ENCODE data around the gene RNASEH2B. TPM values are rescaled to one million over a fixed set of nuclear protein-coding genes. Genes with fewer than 3 reads are reported as not detected.

RNASEH2B gene
- total RNA-seq, 2 experiments from 2014 or later, result 225 to 322 TPM

DNA sequence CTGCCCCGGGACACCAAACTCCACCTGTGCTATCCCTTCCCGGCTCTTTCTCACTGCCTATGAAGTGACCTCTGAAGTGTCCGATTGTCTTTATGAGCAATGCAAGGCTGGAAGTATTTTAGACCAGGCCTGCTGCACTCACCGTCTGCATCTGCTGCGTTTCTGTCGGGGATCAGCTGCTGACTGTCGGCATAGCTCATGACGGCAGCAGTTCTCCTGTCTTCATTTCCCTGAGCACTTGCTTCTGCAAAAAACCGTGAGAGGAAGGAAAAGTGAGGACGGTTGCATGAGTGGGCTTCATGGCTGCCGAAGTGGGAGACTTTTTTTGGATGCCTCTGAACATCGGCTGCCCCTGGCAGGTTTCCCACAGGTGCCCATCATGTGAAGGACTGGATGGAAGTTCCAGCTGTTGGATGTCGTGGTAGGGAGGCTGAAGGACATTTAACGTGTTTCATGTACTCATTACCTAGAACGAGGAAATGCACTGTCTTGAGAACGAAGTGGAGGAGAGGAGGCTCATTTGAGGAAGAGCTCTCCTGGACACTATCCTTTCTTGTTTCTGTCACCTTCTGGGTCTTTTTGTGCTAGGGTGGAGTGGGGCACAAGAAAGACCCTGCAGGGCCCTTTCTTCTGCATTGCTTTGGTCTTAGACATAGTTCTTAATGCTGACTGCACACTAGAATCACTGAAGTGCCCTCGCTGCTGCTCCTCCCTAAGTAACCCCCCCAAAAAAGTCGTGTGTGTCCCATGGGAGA, 94.7 kb downstream of the RNASEH2B start:
- DNase-seq (ENCODE audit: low spot score), result no peak

DNA sequence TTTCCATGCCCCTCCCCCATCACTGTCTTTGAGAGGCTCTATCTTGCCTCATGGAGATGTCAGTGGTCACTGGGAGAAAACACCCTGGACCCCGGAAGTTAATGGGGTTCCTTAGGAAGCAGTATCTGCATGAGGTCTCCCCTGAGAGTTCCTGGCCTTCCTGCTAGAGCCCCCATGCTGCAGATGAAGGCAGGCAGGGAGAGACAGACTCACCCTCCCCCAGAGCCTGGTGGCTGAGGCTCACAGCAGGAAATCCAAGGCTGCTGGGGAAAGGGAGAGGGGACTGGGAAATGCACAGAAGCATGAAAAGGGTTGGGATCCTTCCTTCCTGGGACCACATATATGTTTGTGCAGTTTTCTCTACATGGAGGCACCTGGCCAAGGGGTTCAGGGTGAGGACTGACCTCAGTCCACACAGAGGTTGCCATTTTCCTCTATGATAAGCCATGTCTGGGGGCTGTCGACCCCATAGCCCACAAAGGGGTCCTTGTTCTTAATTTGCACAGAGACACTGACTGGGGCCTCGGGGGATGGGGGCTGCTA, 95.4 kb downstream of the RNASEH2B start:
- intact Hi-C loops (cut with micrococcal nuclease; ENCODE audit: unreplicated experiment), result no loop called here
- H4K20me1 ChIP-seq (ENCODE audit: insufficient read depth, low read length), result no peaks in the 10 kb centered on the region
- POLR2A ChIA-PET, result no interaction called here
- H2AFZ ChIP-seq (ENCODE audit: low read length), result no peak overlapping the region
- BruUV-seq (replicated peaks), result no TSS peak
- no peaks in the 10 kb centered on the region for H3K9me3 ChIP-seq (ENCODE audit: low read length)
- no peak overlapping the region for H3K4me3 ChIP-seq (ENCODE audit: low read depth, low read length, poor library complexity, severe bottlenecking)
- H3K36me3 ChIP-seq (ENCODE audit: insufficient read depth, low read length), result no peaks in the 10 kb centered on the region
- H3K79me2 ChIP-seq (ENCODE audit: insufficient read depth, low read depth, low read length), result no peaks in the 10 kb centered on the region
- TF ChIP-seq EZH2phosphoT487 (IDR thresholded peaks at IDR 0.05; ENCODE audit: borderline replicate concordance, low read depth, low read length), result no peak
- no peak for TF ChIP-seq CTCF (conservative IDR thresholded peaks at IDR 0.05; ENCODE audit: low read length)
- no peak overlapping the region for H3K4me2 ChIP-seq (ENCODE audit: low read length)
- H3K9me2 ChIP-seq (ENCODE audit: insufficient read depth, low read length), result no peaks in the 10 kb centered on the region
- CTCF ChIA-PET (ENCODE audit: unreplicated experiment), result no interaction called here
- no peaks in the 10 kb centered on the region for H3K4me1 ChIP-seq (ENCODE audit: insufficient read depth, low read length, poor library complexity, severe bottlenecking)
- H3K27ac ChIP-seq (ENCODE audit: low read depth, low read length, poor library complexity, severe bottlenecking), result no peak overlapping the region
- no peak for DNase-seq (ENCODE audit: low spot score)

More for the DNA sequence above, 94.7 kb downstream of the RNASEH2B start:
- no TSS peak for BruUV-seq (replicated peaks)
- Histone ChIP-seq H3K4me2 (ENCODE audit: low read length) (no peak overlapping the region), H4K20me1 (ENCODE audit: insufficient read depth, low read length) (no peaks in the 10 kb centered on the region), H3K9me2 (ENCODE audit: insufficient read depth, low read length) (no peaks in the 10 kb centered on the region), H3K27ac (ENCODE audit: low read depth, low read length, poor library complexity, severe bottlenecking) (no peak overlapping the region), H3K79me2 (ENCODE audit: insufficient read depth, low read depth, low read length) (no peaks in the 10 kb centered on the region), H3K4me1 (ENCODE audit: insufficient read depth, low read length, poor library complexity, severe bottlenecking) (no peaks in the 10 kb centered on the region), H3K9me3 (ENCODE audit: low read length) (no peaks in the 10 kb centered on the region), H2AFZ (ENCODE audit: low read length) (no peak overlapping the region), H3K36me3 (ENCODE audit: insufficient read depth, low read length) (no peaks in the 10 kb centered on the region), H3K4me3 (ENCODE audit: low read depth, low read length, poor library complexity, severe bottlenecking) (no peak overlapping the region)
- ChIA-PET POLR2A (no interaction called here), CTCF (ENCODE audit: unreplicated experiment) (no interaction called here)
- TF ChIP-seq CTCF (conservative IDR thresholded peaks at IDR 0.05; ENCODE audit: low read length) (no peak), EZH2phosphoT487 (IDR thresholded peaks at IDR 0.05; ENCODE audit: borderline replicate concordance, low read depth, low read length) (no peak)
- intact Hi-C loops (cut with micrococcal nuclease; ENCODE audit: unreplicated experiment), result no loop called here

DNA sequence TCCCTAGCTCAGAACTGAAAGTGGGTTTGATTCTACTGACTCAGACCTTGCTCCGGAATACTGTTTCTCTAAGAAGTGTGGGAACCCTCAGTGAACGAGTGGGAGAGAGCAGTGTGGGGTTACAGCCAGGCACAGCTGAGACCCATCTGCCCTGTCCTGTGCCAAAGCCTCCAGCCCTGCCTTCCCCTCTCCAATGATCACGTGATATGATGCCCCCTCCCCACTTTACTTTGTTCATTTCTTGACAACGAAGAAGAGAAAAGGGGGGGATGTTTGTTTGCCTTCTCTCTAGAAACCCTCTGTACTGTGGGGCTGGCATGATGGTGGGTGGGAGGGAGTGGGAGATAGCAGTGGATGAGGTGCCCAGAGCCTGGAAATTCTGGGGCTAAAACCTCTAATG, 96.0 kb downstream of the RNASEH2B start:
- CTCF ChIA-PET (ENCODE audit: unreplicated experiment), result no interaction called here
- BruUV-seq (replicated peaks), result no TSS peak
- H3K4me2 ChIP-seq (ENCODE audit: low read length), result no peak overlapping the region

More for the DNA sequence above, 96.0 kb downstream of the RNASEH2B start:
- Histone ChIP-seq H3K4me1 (ENCODE audit: insufficient read depth, low read length, poor library complexity, severe bottlenecking) (no peaks in the 10 kb centered on the region), H3K4me3 (ENCODE audit: low read depth, low read length, poor library complexity, severe bottlenecking) (no peak overlapping the region), H3K36me3 (ENCODE audit: insufficient read depth, low read length) (no peaks in the 10 kb centered on the region), H4K20me1 (ENCODE audit: insufficient read depth, low read length) (no peaks in the 10 kb centered on the region), H3K9me3 (ENCODE audit: low read length) (no peaks in the 10 kb centered on the region), H3K79me2 (ENCODE audit: insufficient read depth, low read depth, low read length) (no peaks in the 10 kb centered on the region), H3K9me2 (ENCODE audit: insufficient read depth, low read length) (no peaks in the 10 kb centered on the region), H2AFZ (ENCODE audit: low read length) (no peak overlapping the region), H3K27ac (ENCODE audit: low read depth, low read length, poor library complexity, severe bottlenecking) (no peak overlapping the region)
- TF ChIP-seq EZH2phosphoT487 (IDR thresholded peaks at IDR 0.05; ENCODE audit: borderline replicate concordance, low read depth, low read length) (no peak), CTCF (conservative IDR thresholded peaks at IDR 0.05; ENCODE audit: low read length) (no peak)
- no peak for DNase-seq (ENCODE audit: low spot score)
- intact Hi-C loops (cut with micrococcal nuclease; ENCODE audit: unreplicated experiment), result no loop called here
- POLR2A ChIA-PET, result interaction anchor here (1.0 to 1.8 kb wide), 2 partner anchors 13 to 53 kb away, joined by 4 to 6 read pairs; no protein-coding TSS in a partner anchor
